Measurements from ENCODE around the gene VSIR. TPM values are rescaled to one million over a fixed set of nuclear protein-coding genes. Genes with fewer than 3 reads are reported as not detected.

VSIR gene
- total RNA-seq, 1 experiment from 2014 or later = 18.5 TPM

GRCh38 chr10:71811351-71811750 lies 38.0 kb upstream of the VSIR start:
- Histone ChIP-seq H3K27ac (ENCODE audit: low read depth, low read length) (no peak overlapping the region), H3K9me2 (ENCODE audit: insufficient read depth) (no peaks in the 10 kb centered on the region), H3K4me2 (ENCODE audit: low read length) (no peak overlapping the region), H4K20me1 (ENCODE audit: insufficient read depth) (no peaks in the 10 kb centered on the region), H3K4me3 (replicated peaks in 1 of 2; ENCODE audit: low read depth in 1 of 2, low read length in 2 of 2) (no peak overlapping the region), H2AFZ (ENCODE audit: low read depth, low read length, poor library complexity, severe bottlenecking) (no peak overlapping the region), H3K4me1 (ENCODE audit: control insufficient read depth in 1 of 2, insufficient read depth in 2 of 2, low read length in 2 of 2) (peaks cover 0 to 13% of the 10 kb centered on the region in 2 experiments; a peak in 3 of 4 replicates), H3K9me3 (ENCODE audit: control insufficient read depth in 1 of 2, insufficient read depth in 1 of 2, low read depth in 1 of 2, low read length in 2 of 2) (no peaks in the 10 kb centered on the region), H3K36me3 (ENCODE audit: control insufficient read depth in 1 of 2, insufficient read depth in 2 of 2, low read length in 2 of 2) (peaks cover 0 to 6% of the 10 kb centered on the region in 2 experiments; a peak in 1 of 4 replicates), H3K9ac (ENCODE audit: low read length) (no peak overlapping the region), H3K27me3 (ENCODE audit: insufficient read depth, low read length) (no peaks in the 10 kb centered on the region), H3K79me2 (ENCODE audit: insufficient read depth, low read length) (no peaks in the 10 kb centered on the region)
- DNase-seq (ENCODE audit: low read depth, low spot score) = no peak
- intact Hi-C loops (cut with micrococcal nuclease) = loop anchor here (5.0 kb wide), 1 partner anchor 429 kb away; no protein-coding TSS in a partner anchor
- ChIA-PET CTCF (interaction anchor here (0.7 to 2.9 kb wide), 9 partner anchors 38 to 497 kb away, joined by 3 to 12 read pairs (median 5); partner anchors contain the start of genes SLC29A3 and VSIR), POLR2A (interaction anchor here (0.9 to 1.7 kb wide), 2 partner anchors 45 to 154 kb away, joined by 4 read pairs; no protein-coding TSS in a partner anchor), RAD21 (ENCODE audit: low non-redundant PET in 1 of 2, low total read pairs in 2 of 2, uncharacterized antibody in 2 of 2, unreplicated experiment in 2 of 2) (interaction anchor here (1.0 to 2.3 kb wide), 4 partner anchors 85 to 115 kb away, joined by 3 to 14 read pairs (median 8); no protein-coding TSS in a partner anchor)
- ATAC-seq = no peak
- BruUV-seq (replicated peaks) = no TSS peak
- no peak for TF ChIP-seq ZFX (IDR thresholded peaks at IDR 0.05)
- TF ChIP-seq ZBTB33 (IDR thresholded peaks at IDR 0.05; ENCODE audit: extremely low read depth, insufficient replicate concordance, low read length) = no peak
- TF ChIP-seq CEBPB (IDR thresholded peaks at IDR 0.05; ENCODE audit: low read depth) = no peak
- TF ChIP-seq MAX (IDR thresholded peaks at IDR 0.05) = no peak
- TF ChIP-seq SRF (IDR thresholded peaks at IDR 0.05; ENCODE audit: low read depth) = no peak
- no peak for TF ChIP-seq YY1 (IDR thresholded peaks at IDR 0.05; ENCODE audit: extremely low read depth, insufficient replicate concordance, low read depth, low read length)
- no peak for TF ChIP-seq SP1 (IDR thresholded peaks at IDR 0.05; ENCODE audit: low read depth)
- TF ChIP-seq EZH2phosphoT487 (IDR thresholded peaks at IDR 0.05; ENCODE audit: borderline replicate concordance) = no peak
- TF ChIP-seq ELF1 (IDR thresholded peaks at IDR 0.05; ENCODE audit: borderline replicate concordance, low read depth) = no peak
- TF ChIP-seq REST (IDR thresholded peaks at IDR 0.05; ENCODE audit: low read depth) = no peak
- no peak for TF ChIP-seq ATF3 (IDR thresholded peaks at IDR 0.05)
- no peak for TF ChIP-seq POLR2AphosphoS5 (IDR thresholded peaks at IDR 0.05; ENCODE audit: low read depth, low read length)
- no peak for TF ChIP-seq FOSL1 (IDR thresholded peaks at IDR 0.05; ENCODE audit: low read depth)
- no peak for TF ChIP-seq JUND (IDR thresholded peaks at IDR 0.05)
- no peak for TF ChIP-seq EZH2 (IDR thresholded peaks at IDR 0.05)
- TF ChIP-seq POLR2A (IDR thresholded peaks at IDR 0.05; ENCODE audit: borderline replicate concordance, extremely low read depth, insufficient read depth, insufficient read length) = no peak
- no peak for TF ChIP-seq TCF7L2 (IDR thresholded peaks at IDR 0.05; ENCODE audit: borderline replicate concordance, extremely low read depth, insufficient read depth, insufficient read length)
- no peak for TF ChIP-seq EGR1 (IDR thresholded peaks at IDR 0.05; ENCODE audit: low read depth)
- TF ChIP-seq RAD21 (IDR thresholded peaks at IDR 0.05; ENCODE audit: low read depth) = no peak
- TF ChIP-seq CBX3 (IDR thresholded peaks at IDR 0.05; ENCODE audit: low read depth) = no peak

All from HCT116 (cell line).